NT2/D1 (cell line): ENCODE data around the gene RAB8B.

Experiments used
- YY1 ChIP-seq: IDR thresholded peaks from 2 replicates; pipeline ENCODE4 v1.6.1; 2011; ENCODE audit not compliant: insufficient read length, insufficient read depth
- ZNF274 ChIP-seq: IDR thresholded peaks from 2 replicates; pipeline ENCODE4 v1.6.1; 2011; ENCODE audit warnings: mild to moderate bottlenecking, low read depth, low read length

DNA sequence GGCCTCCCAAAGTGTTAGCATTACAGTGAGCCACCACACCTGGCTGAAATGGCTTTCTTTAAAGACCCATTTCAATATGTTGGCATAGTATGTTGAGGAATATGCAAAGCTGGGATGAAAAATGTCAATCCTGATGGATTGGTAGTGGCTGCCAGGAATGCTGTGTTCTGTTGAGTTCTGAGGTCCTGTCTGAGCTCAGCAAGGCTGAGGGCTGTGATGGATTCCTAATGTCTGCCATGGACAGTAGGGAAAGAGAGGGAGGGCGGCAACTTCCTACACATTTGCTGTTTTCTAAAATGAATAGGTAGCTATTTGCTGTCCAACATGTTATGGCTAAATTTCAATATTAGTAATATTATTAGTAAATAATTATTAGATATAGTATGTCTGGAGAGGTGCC lies 8.2 kb downstream of the RAB8B start:
- TF ChIP-seq ZNF274 = no peak
- TF ChIP-seq YY1 = no peak
